IMR-90 (cell line): ENCODE measurements around the gene EHBP1. TPM values are rescaled to one million over a fixed set of nuclear protein-coding genes. Genes with fewer than 3 reads are reported as not detected.

Source experiments
- ATAC-seq: fragments of 200-7000 bp; cut with Tn5 transposase; 2 replicates; pipeline ENCODE4 v1.9.1; 2020; ENCODE audit warnings: low read depth, mild to moderate bottlenecking, moderate library complexity
- BruUV-seq: library from RNA; stranded (reverse); fragments of 400-500 nt; replicated peaks from 2 replicates; lab custom pipeline; 2021; lab: Mats Ljungman, UMichigan
- CTCF ChIA-PET: fragments of 300-600 bp; formaldehyde crosslinking; extraction: SDS; loops from one replicate; lab custom pipeline; 2021; ENCODE audit warnings: antibody characterized with exemption; lab: Yijun Ruan, JAX
- POLR2A ChIA-PET: fragments of 300-600 bp; sonication (Branson Sonifier 250); formaldehyde crosslinking; loops from one replicate; lab custom pipeline; 2022; ENCODE audit warnings: antibody characterized with exemption; ENCODE audit not compliant: unreplicated experiment; lab: Charles Lee
- DNase-seq: peaks from one replicate; pipeline ENCODE4 v3.0.0; 2013
- H2AFZ ChIP-seq: replicated peaks from 2 replicates; pipeline ENCODE3; 2013; ENCODE audit warnings: low read length, mild to moderate bottlenecking; ENCODE audit not compliant: poor library complexity
- H2AK5ac ChIP-seq: 2 replicates; pipeline ENCODE4 v1.6.1; 2013; ENCODE audit warnings: low read depth, low read length, inconsistent platforms
- H2AK9ac ChIP-seq: replicated peaks from 2 replicates; pipeline ENCODE3; 2013; ENCODE audit warnings: mild to moderate bottlenecking, low read depth, low read length, moderate library complexity; ENCODE audit not compliant: poor library complexity
- H2BK120ac ChIP-seq: 2 replicates; pipeline ENCODE4 v1.6.1; 2013; ENCODE audit warnings: low read depth, low read length, inconsistent platforms
- H2BK15ac ChIP-seq: 3 replicates; pipeline ENCODE4 v1.6.1; 2013; ENCODE audit warnings: low read depth, low read length, inconsistent platforms
- H2BK20ac ChIP-seq: 2 replicates; pipeline ENCODE4 v1.6.1; 2013; ENCODE audit warnings: low read depth, mild to moderate bottlenecking, inconsistent platforms, low read length, moderate library complexity
- H2BK5ac ChIP-seq: 2 replicates; pipeline ENCODE4 v1.6.1; 2013; ENCODE audit warnings: mild to moderate bottlenecking, low read depth, low read length, inconsistent platforms; ENCODE audit not compliant: poor library complexity, severe bottlenecking
- H3K14ac ChIP-seq: replicated peaks from 2 replicates; pipeline ENCODE4 v1.6.1; 2013; ENCODE audit warnings: low read depth, low read length, inconsistent platforms
- H3K18ac ChIP-seq: 2 replicates; pipeline ENCODE4 v1.6.1; 2013; ENCODE audit warnings: low read depth, low read length, control low read depth
- H3K23ac ChIP-seq: 2 replicates; pipeline ENCODE4 v1.6.1; 2013; ENCODE audit warnings: low read depth, low read length, inconsistent platforms
- H3K27ac ChIP-seq: 2 replicates; pipeline ENCODE4 v1.5.1; 2013; ENCODE audit warnings: mild to moderate bottlenecking, control low read depth, low read length; ENCODE audit not compliant: insufficient read depth
- H3K27me3 ChIP-seq: 2 replicates; pipeline ENCODE4 v1.6.1; 2013; ENCODE audit warnings: low read length; ENCODE audit not compliant: control insufficient read depth, insufficient read depth
- H3K36me3 ChIP-seq: 2 replicates; pipeline ENCODE4 v1.6.1; 2013; ENCODE audit warnings: low read length, mixed read lengths; ENCODE audit not compliant: control insufficient read depth, insufficient read depth
- H3K4ac ChIP-seq: 2 replicates; pipeline ENCODE4 v1.6.1; 2013; ENCODE audit warnings: low read depth, low read length, inconsistent platforms
- H3K4me1 ChIP-seq: 2 replicates; pipeline ENCODE4 v1.6.1; 2013; ENCODE audit warnings: low read length, mixed read lengths; ENCODE audit not compliant: control insufficient read depth, insufficient read depth
- H3K4me2 ChIP-seq: 2 replicates; pipeline ENCODE4 v1.6.1; 2013; ENCODE audit warnings: low read depth, mild to moderate bottlenecking, control low read depth, low read length, moderate library complexity
- H3K4me3 ChIP-seq: 2 replicates; pipeline ENCODE4 v1.5.1; 2013; ENCODE audit warnings: low read depth, mild to moderate bottlenecking, control low read depth, low read length, moderate library complexity; ENCODE audit not compliant: insufficient read depth
- H3K56ac ChIP-seq: 2 replicates; pipeline ENCODE4 v1.6.1; 2013; ENCODE audit warnings: low read length, inconsistent platforms; ENCODE audit not compliant: insufficient read depth; ENCODE audit errors: extremely low read depth
- H3K79me1 ChIP-seq, 2 experiments: 2 replicates each; pipeline ENCODE4 v1.6.1; 2013; ENCODE audit warnings: low read length in 2 of 2, inconsistent platforms in 1 of 2, low read depth in 1 of 2
- H3K9ac ChIP-seq: 2 replicates; pipeline ENCODE4 v1.6.1; 2013; ENCODE audit warnings: low read depth, low read length, control low read depth
- H3K9me1 ChIP-seq: 2 replicates; pipeline ENCODE4 v1.6.1; 2013; ENCODE audit warnings: low read length, inconsistent platforms; ENCODE audit not compliant: insufficient read depth
- H3K9me3 ChIP-seq: 2 replicates; pipeline ENCODE4 v1.6.1; 2013; ENCODE audit warnings: low read length; ENCODE audit not compliant: control insufficient read depth, insufficient read depth
- H4K20me1 ChIP-seq: 2 replicates; pipeline ENCODE4 v1.6.1; 2013; ENCODE audit warnings: low read length, inconsistent platforms; ENCODE audit not compliant: insufficient read depth
- H4K5ac ChIP-seq: 2 replicates; pipeline ENCODE4 v1.6.1; 2013; ENCODE audit warnings: mild to moderate bottlenecking, low read depth, low read length, control low read depth
- H4K8ac ChIP-seq, 2 experiments: 2 replicates each; pipeline ENCODE4 v1.6.1; 2013; ENCODE audit warnings: low read depth in 2 of 2, low read length in 2 of 2, control low read depth in 1 of 2, inconsistent platforms in 1 of 2
- H4K91ac ChIP-seq: 2 replicates; pipeline ENCODE4 v1.6.1; 2013; ENCODE audit warnings: low read depth, low read length, inconsistent platforms; ENCODE audit not compliant: insufficient read depth
- MAFK ChIP-seq: IDR thresholded peaks from 2 replicates; pipeline ENCODE4 v1.6.1; 2012; ENCODE audit warnings: low read depth, low read length, improper control_type of control experiment
- SMC3 ChIP-seq: fragments of 150-350 bp; IDR thresholded peaks from 2 replicates; pipeline ENCODE4 v1.6.1; 2016; ENCODE audit warnings: low read depth, mild to moderate bottlenecking, antibody characterized with exemption, low read length, moderate library complexity
- WGBS, 2 experiments: methylation state at CpG; one replicate each; pipeline versions ENCODE4 v1.1.5 to v1.1.7; 2013; ENCODE audit warnings: missing lambda C conversion rate in 2 of 2; ENCODE audit not compliant: insufficient read length in 1 of 2; ENCODE audit errors: extremely low coverage in 2 of 2; 5-methylcytosine and 5-hydroxymethylcytosine counted together
- dilution Hi-C: fragments of 300-500 bp; cut with HindIII; formaldehyde crosslinking; loops from one replicate; pipeline ENCODE4 v1.14.3; 2018; ENCODE audit warnings: low sequenced_read_pairs; ENCODE audit not compliant: unreplicated experiment
- in situ Hi-C: fragments of 300-500 bp; cut with MboI; formaldehyde crosslinking; loops from 3 replicates; pipeline ENCODE4 v1.14.3; 2019; ENCODE audit warnings: low sequenced_read_pairs, inconsistent platforms, mixed read lengths
- intact Hi-C: fragments of 100-400 bp; cut with micrococcal nuclease; formaldehyde crosslinking; loops from 2 replicates; pipeline ENCODE4 v1.10.0; 2022
- polyA plus RNA-seq, 3 experiments: library from polyadenylated mRNA; depleted of rRNA; stranded (reverse); fragments of >200 nt; gene quantifications; 2 replicates each; pipeline ENCODE4 v1.2.3, GENCODE V29; 2012; ENCODE audit warnings: low replicate concordance in 1 of 3
- total RNA-seq: library from RNA; depleted of rRNA; stranded (reverse); fragments of >200 nt; gene quantifications from 2 replicates; pipeline ENCODE4 v1.2.3, GENCODE V29; 2012

EHBP1 gene
- total and polyA plus RNA-seq, 2 of the 4 experiments (the other 2 are of a cell fraction) = 28.3 to 44.4 TPM

DNA sequence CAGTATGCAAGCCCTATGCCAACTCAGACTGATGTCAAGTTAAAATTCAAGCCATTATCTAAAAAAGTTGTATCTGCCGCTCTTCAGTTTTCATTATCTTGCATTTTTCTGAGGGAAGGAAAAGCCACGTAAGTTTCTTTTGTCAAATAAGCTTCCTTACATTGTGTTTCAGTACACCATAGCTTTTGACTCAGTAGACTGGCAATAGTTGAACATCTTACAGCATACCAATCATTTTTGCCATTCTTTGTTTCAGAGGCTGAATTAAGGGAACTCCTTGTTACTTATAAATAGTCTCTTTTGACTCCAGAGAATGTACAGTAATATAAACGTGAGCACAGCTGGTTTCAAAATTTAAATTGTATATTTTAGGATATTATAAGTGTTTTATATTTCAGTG is 120.6 kb downstream of the EHBP1 start:
- no CpG with 5 or more reads among the region's 3 CpGs for WGBS, 2 experiments
- in situ Hi-C loops = no loop called here

More for the DNA sequence above, 120.6 kb downstream of the EHBP1 start:
- ChIA-PET POLR2A (no interaction called here), CTCF (interaction anchor here (0.6 kb wide), 2 partner anchors 534 to 1404 kb away, joined by 3 read pairs; no protein-coding TSS in a partner anchor)
- no peaks in the 10 kb centered on the region; the same call in 1 of the 2 replicates for H3K9me1 ChIP-seq
- DNase-seq (peak; percentile 65), ATAC-seq (peak; percentile 90)
- H2BK20ac ChIP-seq = no peak overlapping the region
- no peak overlapping the region for H3K9ac ChIP-seq
- H4K5ac ChIP-seq = no peak overlapping the region
- H3K9me3 ChIP-seq = no peaks in the 10 kb centered on the region
- H2BK5ac ChIP-seq = peak overlapping the region; percentile 42
- intact Hi-C loops = no loop called here
- H4K8ac ChIP-seq = no peak overlapping the region; a peak in 1 of 4 replicates
- peaks cover 7% of the 10 kb centered on the region for H3K36me3 ChIP-seq
- peaks cover 4 to 28% of the 10 kb centered on the region in 2 experiments; a peak in 3 of 4 replicates for H3K79me1 ChIP-seq
- no peak overlapping the region for H3K4ac ChIP-seq
- H2AK9ac ChIP-seq = no peak overlapping the region
- H3K56ac ChIP-seq = no peak overlapping the region
- no peaks in the 10 kb centered on the region for H3K27me3 ChIP-seq
- no peak overlapping the region for H3K23ac ChIP-seq
- no peak overlapping the region for H4K91ac ChIP-seq
- no peak overlapping the region for H2BK120ac ChIP-seq
- H3K4me3 ChIP-seq = no peak overlapping the region
- dilution Hi-C loops = no loop called here
- no peaks in the 10 kb centered on the region; the same call in 1 of the 2 replicates for H4K20me1 ChIP-seq
- H2AFZ ChIP-seq = no peak overlapping the region
- 0 out of 2 replicates have a peak overlapping the region, but pooled peaks have one; percentile 20 for H3K18ac ChIP-seq
- H2BK15ac ChIP-seq = no peak overlapping the region
- H3K14ac ChIP-seq = no peak overlapping the region; the same call in 1 of the 2 replicates
- H3K4me2 ChIP-seq = peak overlapping the region; percentile 69; the same call in 1 of the 2 replicates
- H3K27ac ChIP-seq = no peak overlapping the region
- BruUV-seq = no TSS peak
- no peak for TF ChIP-seq SMC3
- TF ChIP-seq MAFK = peak; percentile 43
- no peaks in the 10 kb centered on the region; the same call in 1 of the 2 replicates for H3K4me1 ChIP-seq
- no peak overlapping the region for H2AK5ac ChIP-seq
